ENCODE results near the gene PTGS2.
"Not testable (repeated sequence)": the region's sequence is repeated elsewhere in the genome, so short reads cannot be mapped to it uniquely, and the experiment has no call there.

The PTGS2 gene

DNA sequence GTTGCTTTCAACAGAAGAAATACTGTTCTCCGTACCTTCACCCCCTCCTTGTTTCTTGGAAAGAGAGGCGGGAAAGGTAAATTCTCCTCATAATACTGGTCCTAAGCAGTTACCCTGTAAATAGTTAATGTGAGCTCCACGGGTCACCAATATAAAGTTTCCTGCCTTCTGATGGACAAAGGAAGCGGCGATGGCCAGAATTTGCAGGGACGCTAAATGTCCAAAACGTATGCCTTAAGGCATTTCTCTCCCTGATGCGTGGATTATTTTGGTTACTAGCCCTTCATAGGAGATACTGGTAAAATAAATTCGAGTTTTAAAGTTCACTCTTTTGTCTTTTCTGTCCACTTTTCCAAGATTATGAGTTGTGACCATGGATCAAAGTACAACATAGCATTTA, 898 bp upstream of the PTGS2 start:
- Histone ChIP-seq H3K4me1 (ENCODE audit: insufficient read depth, low read length) (no peaks in the 10 kb centered on the region), H3K9ac (ENCODE audit: low read depth, low read length) (peak overlapping the region; percentile 83), H3K36me3 (ENCODE audit: insufficient read depth, low read length) (no peaks in the 10 kb centered on the region), H3K9me3 (ENCODE audit: control insufficient read depth, insufficient read depth, low read length) (no peaks in the 10 kb centered on the region)

DNA sequence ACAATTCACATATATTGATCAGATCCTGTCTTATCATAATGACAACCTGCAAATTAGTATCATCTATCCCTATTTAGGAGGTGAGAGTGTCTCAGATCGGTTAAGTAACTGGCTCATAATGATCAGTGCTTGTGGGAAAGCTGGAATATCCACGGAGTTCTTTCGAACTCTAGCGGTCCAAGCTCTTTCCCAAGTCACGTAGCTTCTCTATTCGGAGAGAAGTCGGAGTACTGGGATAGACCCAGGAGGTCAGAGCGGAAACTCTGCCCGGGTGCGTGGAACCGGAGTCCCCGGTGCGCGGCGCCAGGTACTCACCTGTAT, 339 bp downstream of the PTGS2 start:
- H3K9me3 ChIP-seq (ENCODE audit: control insufficient read depth, insufficient read depth, low read length) = no peaks in the 10 kb centered on the region
- H3K9ac ChIP-seq (ENCODE audit: low read depth, low read length) = peak overlapping the region; percentile 83

DNA sequence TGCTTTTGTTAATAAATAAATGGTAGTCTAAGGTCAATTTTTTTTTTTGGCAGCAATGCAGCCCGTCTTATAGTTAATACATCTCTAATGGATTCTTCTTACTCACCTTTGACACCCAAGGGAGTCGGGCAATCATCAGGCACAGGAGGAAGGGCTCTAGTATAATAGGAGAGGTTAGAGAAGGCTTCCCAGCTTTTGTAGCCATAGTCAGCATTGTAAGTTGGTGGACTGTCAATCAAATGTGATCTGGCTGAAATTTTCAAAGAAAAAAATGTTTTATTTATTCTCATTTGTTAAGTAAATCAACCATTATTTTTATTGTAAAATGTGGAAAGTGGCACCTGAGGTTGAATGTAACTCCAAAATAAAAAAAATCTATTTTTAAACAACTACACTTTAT, 2.1 kb downstream of the PTGS2 start:
- Histone ChIP-seq H3K9me3 (ENCODE audit: control insufficient read depth, insufficient read depth, low read length) (no peaks in the 10 kb centered on the region), H3K9ac (ENCODE audit: low read depth, low read length) (no peak overlapping the region), H3K36me3 (ENCODE audit: insufficient read depth, low read length) (no peaks in the 10 kb centered on the region), H3K4me1 (ENCODE audit: insufficient read depth, low read length) (no peaks in the 10 kb centered on the region)

More for the DNA sequence above, 339 bp downstream of the PTGS2 start:
- Histone ChIP-seq H3K36me3 (ENCODE audit: insufficient read depth, low read length) (no peaks in the 10 kb centered on the region), H3K4me1 (ENCODE audit: insufficient read depth, low read length) (no peaks in the 10 kb centered on the region)

DNA sequence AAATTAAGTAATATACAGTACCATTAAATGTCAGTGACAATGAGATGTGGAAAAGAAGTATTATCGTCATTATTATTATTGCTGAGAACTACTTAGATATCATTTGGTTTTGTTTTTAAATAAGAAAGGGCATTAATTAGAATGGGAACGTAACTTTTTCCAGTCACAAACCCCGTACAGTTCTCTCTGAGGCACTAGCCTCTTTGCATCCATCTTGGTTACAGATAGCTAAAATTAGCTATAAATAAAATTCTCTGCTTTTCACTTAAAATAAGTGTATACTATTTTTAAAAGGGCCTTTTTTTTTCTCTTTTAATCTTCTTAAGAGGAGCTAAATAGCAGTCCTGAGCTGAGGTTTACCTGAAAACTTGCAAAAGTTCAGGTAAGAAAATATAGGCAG, 7.6 kb downstream of the PTGS2 start:
- H3K9ac ChIP-seq (ENCODE audit: low read depth, low read length) = no peak overlapping the region
- H3K4me1 ChIP-seq (ENCODE audit: insufficient read depth, low read length) = no peaks in the 10 kb centered on the region
- no peaks in the 10 kb centered on the region for H3K36me3 ChIP-seq (ENCODE audit: insufficient read depth, low read length)
- H3K9me3 ChIP-seq (ENCODE audit: control insufficient read depth, insufficient read depth, low read length) = no peaks in the 10 kb centered on the region

DNA sequence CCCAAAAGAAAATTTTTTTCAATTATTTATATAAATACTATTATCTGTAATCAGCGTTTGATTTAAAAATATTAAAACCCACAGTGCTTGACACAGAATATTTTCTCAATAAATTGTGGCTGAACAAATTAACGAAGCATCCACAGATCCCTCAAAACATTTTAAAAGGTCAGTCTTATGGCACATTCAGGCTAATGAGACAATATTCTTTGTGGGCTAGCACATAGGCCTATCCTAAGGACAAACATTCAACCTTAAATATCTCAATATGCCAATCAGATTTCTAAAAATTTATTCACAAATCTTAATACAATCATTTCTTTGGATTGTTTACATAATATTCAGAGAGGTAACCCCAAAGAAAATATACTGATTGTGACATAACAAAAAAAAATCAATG, 8.1 kb downstream of the PTGS2 start:
- no peak overlapping the region for H3K9ac ChIP-seq (ENCODE audit: low read depth, low read length)
- H3K9me3 ChIP-seq (ENCODE audit: control insufficient read depth, insufficient read depth, low read length) = no peaks in the 10 kb centered on the region
- H3K4me1 ChIP-seq (ENCODE audit: insufficient read depth, low read length) = no peaks in the 10 kb centered on the region
- H3K36me3 ChIP-seq (ENCODE audit: insufficient read depth, low read length) = no peaks in the 10 kb centered on the region

DNA sequence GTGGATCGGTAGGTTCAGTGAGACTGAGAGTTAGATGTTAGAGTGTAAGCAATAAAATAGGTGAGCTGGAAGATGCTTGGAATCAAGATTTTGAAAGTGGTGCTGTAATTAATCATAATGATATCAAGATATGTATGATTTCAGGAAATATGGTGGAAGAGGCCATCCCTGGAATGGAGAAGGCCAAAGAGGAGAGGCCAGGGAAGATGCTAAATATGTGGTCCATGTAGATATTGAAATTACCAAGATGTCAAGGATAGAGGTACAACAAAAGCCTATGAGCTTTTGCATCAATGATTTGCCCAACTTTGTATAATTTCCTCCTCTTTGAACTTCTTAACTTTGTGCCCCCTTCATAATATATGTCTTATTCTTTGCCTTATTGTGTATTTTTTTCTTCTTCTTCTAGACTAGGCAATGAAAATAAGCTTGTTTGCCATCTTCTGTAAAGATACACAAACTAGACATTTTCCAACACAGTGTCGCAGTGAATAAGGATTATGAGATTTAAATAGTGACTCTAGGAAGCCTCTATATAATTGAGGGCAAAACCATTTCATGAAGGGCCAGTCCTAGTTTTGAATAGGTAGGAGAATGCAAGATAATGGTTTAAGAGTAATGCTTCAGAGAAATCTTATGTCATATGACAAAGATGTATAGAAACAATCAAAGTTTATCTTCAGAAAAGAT, 8.9 kb downstream of the PTGS2 start:
- no peak overlapping the region for H3K9ac ChIP-seq (ENCODE audit: low read depth, low read length)

DNA sequence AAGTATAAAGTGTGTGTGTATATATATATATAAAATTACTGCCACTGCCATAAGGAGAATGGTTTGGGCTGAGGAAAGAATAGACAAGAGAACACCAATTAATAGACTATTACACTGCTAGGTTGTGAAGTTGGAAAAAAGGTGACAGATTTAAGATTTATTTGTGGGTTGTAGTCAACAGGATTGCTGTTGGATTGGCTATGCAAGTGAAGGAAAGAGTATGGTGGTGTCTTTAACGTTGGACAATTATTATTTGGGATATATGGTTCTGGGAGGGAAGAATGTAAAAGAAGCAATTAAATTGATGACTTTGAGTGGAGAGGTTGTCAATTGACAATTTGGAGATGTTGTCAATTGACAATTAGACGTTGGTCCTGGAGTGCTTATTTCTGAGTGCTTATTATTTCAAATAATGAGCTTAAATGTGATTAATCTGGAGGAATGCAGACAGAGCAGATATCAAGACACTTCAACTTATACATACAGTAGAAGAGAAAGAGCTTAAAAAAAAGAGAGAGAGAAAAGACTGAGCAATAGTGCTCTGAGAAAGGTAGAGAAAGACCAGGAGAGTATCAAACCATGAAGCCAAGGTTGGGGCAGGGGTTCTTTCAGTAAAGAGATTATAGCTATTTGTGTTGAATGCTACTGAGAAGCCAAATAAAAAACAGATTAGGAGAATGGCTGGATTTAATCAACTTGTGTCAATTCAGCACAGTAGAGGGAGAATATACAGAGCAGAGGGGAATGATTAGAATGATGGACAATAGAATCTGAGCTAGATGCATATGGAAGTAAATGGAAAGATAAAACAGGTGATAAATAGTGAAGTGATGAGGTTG, 9.7 kb downstream of the PTGS2 start:
- Histone ChIP-seq H3K36me3 (ENCODE audit: insufficient read depth, low read length) (no peaks in the 10 kb centered on the region), H3K4me1 (ENCODE audit: insufficient read depth, low read length) (no peaks in the 10 kb centered on the region), H3K9ac (ENCODE audit: low read depth, low read length) (no peak overlapping the region), H3K9me3 (ENCODE audit: control insufficient read depth, insufficient read depth, low read length) (no peaks in the 10 kb centered on the region)

More for the DNA sequence above, 8.9 kb downstream of the PTGS2 start:
- H3K4me1 ChIP-seq (ENCODE audit: insufficient read depth, low read length) = no peaks in the 10 kb centered on the region
- no peaks in the 10 kb centered on the region for H3K9me3 ChIP-seq (ENCODE audit: control insufficient read depth, insufficient read depth, low read length)
- no peaks in the 10 kb centered on the region for H3K36me3 ChIP-seq (ENCODE audit: insufficient read depth, low read length)

DNA sequence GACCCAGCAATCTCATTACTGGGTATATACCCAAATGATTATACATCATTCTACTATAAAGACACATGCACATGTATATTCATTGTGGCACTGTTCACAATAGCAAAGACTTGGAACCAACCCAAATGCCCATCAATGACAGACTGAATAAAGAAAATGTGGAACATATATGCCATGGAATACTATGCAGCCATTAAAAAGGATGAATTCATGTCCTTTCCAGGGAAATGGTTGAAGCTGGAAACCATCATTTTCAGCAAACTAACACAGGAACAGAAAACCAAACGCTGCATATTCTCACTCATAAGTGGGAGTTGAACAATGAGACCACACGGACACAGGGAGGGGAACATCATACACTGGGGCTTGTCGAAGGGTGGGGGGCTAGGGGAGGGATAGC, 10.4 kb downstream of the PTGS2 start:
- H3K36me3 ChIP-seq (ENCODE audit: insufficient read depth, low read length); H3K4me1 ChIP-seq (ENCODE audit: insufficient read depth, low read length); H3K9me3 ChIP-seq (ENCODE audit: control insufficient read depth, insufficient read depth, low read length): not testable (repeated sequence)

DNA sequence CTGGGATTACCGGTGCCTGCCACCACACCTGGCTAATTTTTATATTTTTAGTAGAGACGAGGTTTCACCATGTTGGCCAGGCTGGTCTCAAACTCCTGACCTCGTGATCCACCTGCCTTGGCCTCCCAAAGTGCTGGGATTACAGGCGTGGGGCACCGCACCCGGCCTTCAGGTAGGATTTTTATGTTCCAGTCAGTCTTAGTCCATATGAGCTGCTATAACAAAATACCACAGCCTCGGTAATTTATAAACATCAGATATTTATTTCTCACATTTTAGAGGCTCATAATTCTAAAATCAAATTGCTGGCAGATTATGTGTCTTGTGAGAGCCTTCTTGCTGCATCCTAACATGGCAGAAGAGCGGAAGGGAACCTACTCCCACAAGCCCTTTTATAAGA, 16.0 kb downstream of the PTGS2 start:
- H3K9me3 ChIP-seq (ENCODE audit: control insufficient read depth, insufficient read depth, low read length); H3K4me1 ChIP-seq (ENCODE audit: insufficient read depth, low read length); H3K36me3 ChIP-seq (ENCODE audit: insufficient read depth, low read length); H3K9ac ChIP-seq (ENCODE audit: low read depth, low read length): not testable (repeated sequence)

More for the DNA sequence above, 10.4 kb downstream of the PTGS2 start:
- H3K9ac ChIP-seq (ENCODE audit: low read depth, low read length) = not testable (repeated sequence)

DNA sequence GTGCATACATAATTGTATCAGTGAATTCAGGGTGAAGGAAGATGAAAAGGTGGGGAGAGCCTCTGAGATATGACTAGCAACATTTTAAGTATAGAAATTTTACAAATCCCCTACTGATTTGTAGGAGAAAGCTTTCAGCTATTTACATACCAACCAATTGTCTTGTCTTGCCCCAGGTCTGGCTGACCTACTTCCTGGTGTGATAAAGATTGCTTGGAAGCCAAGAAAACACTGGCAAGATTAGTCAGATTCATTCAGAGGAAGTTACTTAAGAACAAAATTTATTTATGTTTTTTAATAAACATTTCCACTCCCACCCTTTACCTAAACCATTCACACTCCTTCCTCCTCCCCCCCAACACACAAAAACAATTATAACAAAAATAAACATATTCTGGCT, 17.5 kb downstream of the PTGS2 start:
- no peaks in the 10 kb centered on the region for H3K4me1 ChIP-seq (ENCODE audit: insufficient read depth, low read length)
- H3K9ac ChIP-seq (ENCODE audit: low read depth, low read length) = no peak overlapping the region
- H3K9me3 ChIP-seq (ENCODE audit: control insufficient read depth, insufficient read depth, low read length) = no peaks in the 10 kb centered on the region
- H3K36me3 ChIP-seq (ENCODE audit: insufficient read depth, low read length) = no peaks in the 10 kb centered on the region

DNA sequence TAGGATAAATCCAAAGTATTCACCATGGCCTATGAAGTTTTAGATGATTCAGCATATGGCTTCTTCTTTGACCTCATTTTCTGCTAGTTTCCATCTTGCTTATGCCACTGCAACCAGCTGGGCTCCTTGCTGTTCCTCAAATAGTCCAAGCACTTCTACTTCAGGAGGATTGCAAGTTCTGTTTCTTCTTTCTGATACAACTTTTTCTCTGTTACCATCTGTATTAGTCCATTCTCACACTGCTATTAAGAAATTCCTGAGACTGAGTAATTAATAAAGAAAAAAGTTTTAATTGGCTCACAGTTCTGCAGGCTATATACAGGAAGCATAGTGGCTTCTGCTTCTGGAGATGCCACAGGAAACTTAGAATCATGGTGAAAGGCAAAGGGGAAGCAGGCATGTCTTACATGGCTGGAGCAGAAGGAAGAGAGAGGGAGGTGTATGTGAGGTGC, 20.3 kb downstream of the PTGS2 start:
- Histone ChIP-seq H3K4me1 (ENCODE audit: insufficient read depth, low read length) (no peaks in the 10 kb centered on the region), H3K36me3 (ENCODE audit: insufficient read depth, low read length) (no peaks in the 10 kb centered on the region), H3K9ac (ENCODE audit: low read depth, low read length) (no peak overlapping the region), H3K9me3 (ENCODE audit: control insufficient read depth, insufficient read depth, low read length) (no peaks in the 10 kb centered on the region)

DNA sequence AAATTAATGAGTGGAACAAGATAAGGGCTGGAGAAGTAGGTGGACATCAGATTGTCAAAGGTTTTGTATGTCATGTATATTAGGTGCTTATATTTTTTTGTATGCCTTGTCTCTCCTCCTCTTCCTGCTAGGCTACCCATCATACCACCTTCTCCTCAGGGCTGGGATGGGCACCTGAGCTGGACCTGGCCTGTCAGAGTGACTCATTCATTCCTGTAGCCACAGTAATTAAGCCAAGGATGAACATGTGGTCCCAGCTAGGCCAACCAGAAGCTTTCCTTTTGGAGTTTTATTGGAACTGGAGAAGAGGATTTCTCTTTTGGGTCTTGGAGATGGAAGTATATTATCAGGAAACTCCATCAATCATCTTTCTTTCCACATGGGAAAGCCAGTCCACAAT, 21.2 kb downstream of the PTGS2 start:
- Histone ChIP-seq H3K9me3 (ENCODE audit: control insufficient read depth, insufficient read depth, low read length) (no peaks in the 10 kb centered on the region), H3K9ac (ENCODE audit: low read depth, low read length) (no peak overlapping the region), H3K4me1 (ENCODE audit: insufficient read depth, low read length) (no peaks in the 10 kb centered on the region), H3K36me3 (ENCODE audit: insufficient read depth, low read length) (no peaks in the 10 kb centered on the region)

DNA sequence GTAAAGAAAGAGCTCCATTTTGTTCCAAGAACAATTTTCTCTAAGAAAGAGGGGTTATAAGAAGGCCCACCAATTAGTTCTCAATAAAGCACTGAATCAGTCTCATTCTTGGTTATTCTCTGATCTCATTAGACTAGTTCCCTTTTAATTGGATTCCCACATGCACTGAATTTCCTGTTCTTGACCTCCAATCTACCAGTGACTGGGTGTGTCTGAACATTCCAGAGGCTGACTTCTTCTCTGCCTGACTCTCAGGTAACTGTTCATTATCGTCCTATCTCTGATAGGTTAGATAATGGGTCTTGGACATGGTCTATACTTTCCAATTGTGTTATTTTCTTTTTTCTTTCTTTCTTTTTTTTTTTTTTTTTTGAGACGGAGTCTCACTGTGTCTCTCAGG, 22.7 kb downstream of the PTGS2 start:
- Histone ChIP-seq H3K36me3 (ENCODE audit: insufficient read depth, low read length) (no peaks in the 10 kb centered on the region), H3K9ac (ENCODE audit: low read depth, low read length) (no peak overlapping the region), H3K4me1 (ENCODE audit: insufficient read depth, low read length) (no peaks in the 10 kb centered on the region), H3K9me3 (ENCODE audit: control insufficient read depth, insufficient read depth, low read length) (no peaks in the 10 kb centered on the region)

DNA sequence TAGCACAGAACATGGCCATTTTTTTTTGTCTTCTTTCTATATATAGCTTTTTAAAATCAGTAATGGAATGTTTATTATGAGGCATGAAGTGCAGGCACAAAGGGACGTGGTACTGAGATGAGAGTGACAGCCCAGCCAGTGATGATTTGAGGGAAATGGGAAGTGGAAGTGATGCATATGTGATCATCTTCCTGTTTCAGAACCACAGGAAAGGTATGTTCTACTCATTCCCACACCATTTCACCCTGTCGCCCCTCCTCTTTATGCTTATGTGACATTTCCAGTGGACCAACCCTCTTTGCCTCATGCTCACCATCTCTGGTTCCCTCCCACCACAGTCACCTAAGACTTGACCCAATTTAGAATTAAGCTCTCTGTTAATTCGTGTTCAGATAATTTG, 24.3 kb downstream of the PTGS2 start:
- Histone ChIP-seq H3K9me3 (ENCODE audit: control insufficient read depth, insufficient read depth, low read length) (no peaks in the 10 kb centered on the region), H3K9ac (ENCODE audit: low read depth, low read length) (no peak overlapping the region), H3K4me1 (ENCODE audit: insufficient read depth, low read length) (no peaks in the 10 kb centered on the region), H3K36me3 (ENCODE audit: insufficient read depth, low read length) (no peaks in the 10 kb centered on the region)

DNA sequence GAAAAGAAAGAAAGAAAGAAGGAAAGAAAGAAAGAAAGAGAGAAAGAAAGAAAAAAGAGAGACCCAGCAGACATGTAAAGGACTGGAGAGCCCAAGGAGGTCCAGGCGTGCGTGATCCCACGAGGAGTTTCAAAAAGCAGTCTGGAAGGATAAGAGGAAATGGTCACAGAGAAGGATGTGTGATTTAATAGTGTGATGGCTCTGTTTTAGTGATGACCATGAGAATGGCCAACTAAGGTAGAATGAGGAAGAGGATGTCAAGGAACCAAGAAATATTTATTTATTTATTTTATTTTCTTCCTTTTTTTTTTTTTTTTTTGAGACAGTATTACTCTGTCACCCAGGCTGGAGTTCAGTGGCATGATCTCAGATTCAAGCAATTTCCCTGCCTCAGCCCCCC, 25.5 kb downstream of the PTGS2 start:
- Histone ChIP-seq H3K4me1 (ENCODE audit: insufficient read depth, low read length) (no peaks in the 10 kb centered on the region), H3K36me3 (ENCODE audit: insufficient read depth, low read length) (no peaks in the 10 kb centered on the region), H3K9me3 (ENCODE audit: control insufficient read depth, insufficient read depth, low read length) (no peaks in the 10 kb centered on the region), H3K9ac (ENCODE audit: low read depth, low read length) (no peak overlapping the region)
